Measurements from ENCODE around the gene IL6ST. TPM values are rescaled to one million over a fixed set of nuclear protein-coding genes. Genes with fewer than 3 reads are reported as not detected.
A peak's percentile ranks its signal among the peaks of the same experiment; 100 is the strongest.
"Not testable (repeated sequence)": the region's sequence is repeated elsewhere in the genome, so short reads cannot be mapped to it uniquely, and the experiment has no call there.

IL6ST gene
- total RNA-seq: 10 to 100 TPM; 74.9 to 97.1 (median 79.1) TPM

GRCh38 chr5:55994495-55994997 lies at the start of gene IL6ST:
TSS of gene IL6ST (minus strand) at chr5:55994963. CDS start at chr5:55976278, 18,685 bp downstream.
- Mint-ChIP-seq H3K4me3 (peak within 1 kb of the TSS; percentile 99), H3K9me3 (peaks cover 5% of the 10 kb centered on the region), H3K27me3 (ENCODE audit: low read depth) (no peaks in the 10 kb centered on the region), H3K4me1 (ENCODE audit: low read depth) (peaks cover 57% of the 10 kb centered on the region), H3K36me3 (ENCODE audit: insufficient read depth) (peaks cover 26% of the 10 kb centered on the region)
- no peak for DNase-seq
- ATAC-seq: peak; percentile 5 to 6

GRCh38 chr5:56039985-56040384 lies 45.2 kb upstream of the IL6ST start:
- H3K9me3 Mint-ChIP-seq: no peaks in the 10 kb centered on the region
- no peak overlapping the region for H3K4me3 Mint-ChIP-seq
- H3K36me3 Mint-ChIP-seq (ENCODE audit: insufficient read depth): no peaks in the 10 kb centered on the region
- DNase-seq: no peak
- peaks cover 9% of the 10 kb centered on the region for H3K4me1 Mint-ChIP-seq (ENCODE audit: low read depth)
- ATAC-seq: no peak
- H3K27me3 Mint-ChIP-seq (ENCODE audit: low read depth): no peaks in the 10 kb centered on the region

GRCh38 chr5:56038206-56038605 lies 43.4 kb upstream of the IL6ST start:
- ATAC-seq; H3K4me3 Mint-ChIP-seq; H3K27me3 Mint-ChIP-seq (ENCODE audit: low read depth); H3K9me3 Mint-ChIP-seq; H3K4me1 Mint-ChIP-seq (ENCODE audit: low read depth); H3K36me3 Mint-ChIP-seq (ENCODE audit: insufficient read depth); DNase-seq: not testable (repeated sequence)

GRCh38 chr5:56037531-56038010 lies 42.8 kb upstream of the IL6ST start:
- Mint-ChIP-seq H3K27me3 (ENCODE audit: low read depth) (no peaks in the 10 kb centered on the region), H3K4me3 (no peak overlapping the region), H3K36me3 (ENCODE audit: insufficient read depth) (no peaks in the 10 kb centered on the region), H3K9me3 (no peaks in the 10 kb centered on the region), H3K4me1 (ENCODE audit: low read depth) (peaks cover 6% of the 10 kb centered on the region)
- ATAC-seq (no peak), DNase-seq (no peak)

GRCh38 chr5:56035394-56035793 lies 40.6 kb upstream of the IL6ST start:
- H3K4me1 Mint-ChIP-seq (ENCODE audit: low read depth); H3K9me3 Mint-ChIP-seq; DNase-seq; H3K4me3 Mint-ChIP-seq; ATAC-seq; H3K27me3 Mint-ChIP-seq (ENCODE audit: low read depth); H3K36me3 Mint-ChIP-seq (ENCODE audit: insufficient read depth): not testable (repeated sequence)

GRCh38 chr5:56029871-56030630 lies 35.3 kb upstream of the IL6ST start:
- H3K4me1 Mint-ChIP-seq (ENCODE audit: low read depth); DNase-seq; ATAC-seq; H3K9me3 Mint-ChIP-seq; H3K4me3 Mint-ChIP-seq; H3K27me3 Mint-ChIP-seq (ENCODE audit: low read depth); H3K36me3 Mint-ChIP-seq (ENCODE audit: insufficient read depth): not testable (repeated sequence)

GRCh38 chr5:56029457-56029856 lies 34.7 kb upstream of the IL6ST start:
- Mint-ChIP-seq H3K36me3 (ENCODE audit: insufficient read depth) (no peaks in the 10 kb centered on the region), H3K27me3 (ENCODE audit: low read depth) (no peaks in the 10 kb centered on the region), H3K9me3 (no peaks in the 10 kb centered on the region), H3K4me1 (ENCODE audit: low read depth) (peaks cover 5% of the 10 kb centered on the region), H3K4me3 (no peak overlapping the region)
- ATAC-seq (no peak), DNase-seq (no peak)

GRCh38 chr5:56028708-56029107 lies 33.9 kb upstream of the IL6ST start:
- no peak for ATAC-seq
- Mint-ChIP-seq H3K9me3 (no peaks in the 10 kb centered on the region), H3K36me3 (ENCODE audit: insufficient read depth) (no peaks in the 10 kb centered on the region), H3K27me3 (ENCODE audit: low read depth) (no peaks in the 10 kb centered on the region), H3K4me1 (ENCODE audit: low read depth) (peaks cover 5% of the 10 kb centered on the region), H3K4me3 (no peak overlapping the region)
- DNase-seq: no peak

GRCh38 chr5:56026863-56027300 lies 32.1 kb upstream of the IL6ST start:
- no peaks in the 10 kb centered on the region for H3K9me3 Mint-ChIP-seq
- H3K36me3 Mint-ChIP-seq (ENCODE audit: insufficient read depth): no peaks in the 10 kb centered on the region
- ATAC-seq (peak; percentile 76 to 84), DNase-seq (no peak)
- H3K27me3 Mint-ChIP-seq (ENCODE audit: low read depth): no peaks in the 10 kb centered on the region
- H3K4me3 Mint-ChIP-seq: no peak overlapping the region
- peaks cover 5% of the 10 kb centered on the region for H3K4me1 Mint-ChIP-seq (ENCODE audit: low read depth)

GRCh38 chr5:56025151-56025885 lies 30.6 kb upstream of the IL6ST start:
- Mint-ChIP-seq H3K36me3 (ENCODE audit: insufficient read depth) (no peaks in the 10 kb centered on the region), H3K9me3 (no peaks in the 10 kb centered on the region), H3K27me3 (ENCODE audit: low read depth) (no peaks in the 10 kb centered on the region), H3K4me1 (ENCODE audit: low read depth) (peaks cover 5% of the 10 kb centered on the region), H3K4me3 (no peak overlapping the region)
- ATAC-seq (no peak), DNase-seq (no peak)

GRCh38 chr5:56024810-56025150 lies 30.0 kb upstream of the IL6ST start:
- no peak for ATAC-seq

GRCh38 chr5:56023296-56023695 lies 28.5 kb upstream of the IL6ST start:
- no peaks in the 10 kb centered on the region for H3K9me3 Mint-ChIP-seq
- no peak overlapping the region for H3K4me3 Mint-ChIP-seq
- DNase-seq: no peak
- no peaks in the 10 kb centered on the region for H3K27me3 Mint-ChIP-seq (ENCODE audit: low read depth)
- no peak for ATAC-seq
- no peaks in the 10 kb centered on the region for H3K36me3 Mint-ChIP-seq (ENCODE audit: insufficient read depth)
- peaks cover 15% of the 10 kb centered on the region for H3K4me1 Mint-ChIP-seq (ENCODE audit: low read depth)

More at GRCh38 chr5:56024810-56025150, 30.0 kb upstream of the IL6ST start:
- Mint-ChIP-seq H3K36me3 (ENCODE audit: insufficient read depth) (no peaks in the 10 kb centered on the region), H3K4me3 (no peak overlapping the region), H3K4me1 (ENCODE audit: low read depth) (peaks cover 6% of the 10 kb centered on the region), H3K9me3 (no peaks in the 10 kb centered on the region), H3K27me3 (ENCODE audit: low read depth) (no peaks in the 10 kb centered on the region)
- no peak for DNase-seq

- ATAC-seq: no peak
- Mint-ChIP-seq H3K36me3 (ENCODE audit: insufficient read depth) (peaks cover 2% of the 10 kb centered on the region), H3K27me3 (ENCODE audit: low read depth) (no peaks in the 10 kb centered on the region), H3K4me1 (ENCODE audit: low read depth) (peaks cover 17% of the 10 kb centered on the region), H3K9me3 (peaks cover 6% of the 10 kb centered on the region), H3K4me3 (no peak overlapping the region)
- no peak for DNase-seq
Observed at GRCh38 chr5:56019306-56020272, 24.8 kb upstream of the IL6ST start.

GRCh38 chr5:56018832-56019231 lies 24.1 kb upstream of the IL6ST start:
- ATAC-seq: no peak

More at GRCh38 chr5:56018832-56019231, 24.1 kb upstream of the IL6ST start:
- Mint-ChIP-seq H3K4me3 (no peak overlapping the region), H3K4me1 (ENCODE audit: low read depth) (peaks cover 17% of the 10 kb centered on the region), H3K36me3 (ENCODE audit: insufficient read depth) (peaks cover 2% of the 10 kb centered on the region), H3K9me3 (peaks cover 6% of the 10 kb centered on the region), H3K27me3 (ENCODE audit: low read depth) (no peaks in the 10 kb centered on the region)
- DNase-seq: no peak
